GM18507 (cell line): ENCODE measurements around the gene NR6A1.
"Not testable (repeated sequence)": the region's sequence is repeated elsewhere in the genome, so short reads cannot be mapped to it uniquely, and the experiment has no call there.

Source experiments
- DNase-seq: peaks from one replicate; pipeline ENCODE4 v3.0.0; 2011; ENCODE audit warnings: low read depth; ENCODE audit not compliant: insufficient read length; ENCODE audit errors: extremely low spot score
- FAIRE-seq: peaks from 2 replicates; lab custom pipeline; 2011; peaks lifted over from hg19 to GRCh38; lab: Jason Lieb, UNC

NR6A1 gene

DNA sequence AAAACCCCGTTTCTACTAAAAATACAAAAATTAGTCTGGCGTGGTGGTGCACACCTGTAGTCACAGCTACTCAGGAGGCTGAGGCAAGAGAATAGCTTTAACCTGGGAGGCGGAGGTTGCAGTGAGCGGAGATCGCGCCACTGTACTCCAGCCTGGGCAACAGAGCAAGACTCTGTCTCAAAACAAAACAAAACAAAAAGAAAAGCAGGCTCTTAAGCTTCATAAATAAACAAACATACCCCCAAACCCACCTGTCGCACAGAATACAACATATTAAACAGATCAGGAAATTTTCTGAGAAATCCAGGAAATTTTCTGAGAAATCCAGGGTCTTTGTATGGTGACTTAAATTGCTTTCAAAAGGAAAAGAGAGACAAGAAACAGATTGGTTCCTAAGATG is 33.0 kb downstream of the NR6A1 start:
- DNase-seq, FAIRE-seq: not testable (repeated sequence)

- no peak for FAIRE-seq
Measured at GRCh38 chr9:124735121-124735520, 36.0 kb downstream of the NR6A1 start.

GRCh38 chr9:124734741-124735083 is 36.4 kb downstream of the NR6A1 start:
- not testable (repeated sequence) for FAIRE-seq

More at GRCh38 chr9:124735121-124735520, 36.0 kb downstream of the NR6A1 start:
- DNase-seq: no peak

GRCh38 chr9:124733964-124734740 is 37.0 kb downstream of the NR6A1 start:
- DNase-seq (no peak), FAIRE-seq (no peak)

More at GRCh38 chr9:124734741-124735083, 36.4 kb downstream of the NR6A1 start:
- not testable (repeated sequence) for DNase-seq

GRCh38 chr9:124730772-124731171 is 40.3 kb downstream of the NR6A1 start:
- DNase-seq (no peak), FAIRE-seq (no peak)

- DNase-seq: no peak
- no peak for FAIRE-seq
Measured at GRCh38 chr9:124726886-124727285, 44.2 kb downstream of the NR6A1 start.

GRCh38 chr9:124725068-124725452 is 46.1 kb downstream of the NR6A1 start:
- DNase-seq: no peak
- no peak for FAIRE-seq

- no peak for DNase-seq
- FAIRE-seq: no peak
Measured at GRCh38 chr9:124724415-124725067, 46.6 kb downstream of the NR6A1 start.

- FAIRE-seq (no peak), DNase-seq (no peak)
Measured at GRCh38 chr9:124723352-124723751, 47.8 kb downstream of the NR6A1 start.

DNA sequence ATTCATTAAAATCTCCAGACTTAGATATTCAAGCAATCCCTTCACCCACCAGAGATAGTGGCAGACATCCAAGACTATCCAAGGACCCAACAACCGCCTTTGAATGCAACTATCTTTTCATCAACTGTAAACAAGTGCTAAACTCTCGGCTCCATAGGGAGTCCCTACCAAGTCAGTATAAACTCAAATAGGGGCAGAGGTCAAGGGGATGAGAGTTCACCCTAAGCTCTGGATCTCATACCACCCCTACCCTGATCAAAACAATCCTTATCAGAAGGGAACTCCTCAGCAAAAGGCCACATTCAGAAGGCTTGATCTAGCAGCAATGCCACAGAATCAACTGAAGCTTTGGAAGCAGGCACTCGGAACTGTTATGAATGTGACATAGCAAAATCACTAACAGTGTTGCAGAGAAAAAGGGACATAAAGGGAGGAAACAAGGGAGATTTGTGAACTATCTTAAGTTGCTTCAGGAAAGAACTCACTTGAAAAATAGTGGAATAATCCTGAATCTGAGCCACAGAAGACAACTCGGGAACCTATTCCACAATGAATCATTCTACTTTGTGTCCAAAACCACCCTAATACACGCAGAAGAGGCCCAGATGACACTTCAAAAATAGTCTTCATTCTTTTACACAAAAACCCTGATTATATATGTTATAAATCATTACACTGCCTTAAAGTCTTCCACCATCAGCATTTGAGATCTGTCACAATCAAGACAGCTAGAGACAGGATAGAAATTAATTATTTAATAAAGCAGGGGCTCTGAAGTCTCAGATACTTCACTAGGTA is 49.8 kb downstream of the NR6A1 start:
- DNase-seq (no peak), FAIRE-seq (no peak)

DNA sequence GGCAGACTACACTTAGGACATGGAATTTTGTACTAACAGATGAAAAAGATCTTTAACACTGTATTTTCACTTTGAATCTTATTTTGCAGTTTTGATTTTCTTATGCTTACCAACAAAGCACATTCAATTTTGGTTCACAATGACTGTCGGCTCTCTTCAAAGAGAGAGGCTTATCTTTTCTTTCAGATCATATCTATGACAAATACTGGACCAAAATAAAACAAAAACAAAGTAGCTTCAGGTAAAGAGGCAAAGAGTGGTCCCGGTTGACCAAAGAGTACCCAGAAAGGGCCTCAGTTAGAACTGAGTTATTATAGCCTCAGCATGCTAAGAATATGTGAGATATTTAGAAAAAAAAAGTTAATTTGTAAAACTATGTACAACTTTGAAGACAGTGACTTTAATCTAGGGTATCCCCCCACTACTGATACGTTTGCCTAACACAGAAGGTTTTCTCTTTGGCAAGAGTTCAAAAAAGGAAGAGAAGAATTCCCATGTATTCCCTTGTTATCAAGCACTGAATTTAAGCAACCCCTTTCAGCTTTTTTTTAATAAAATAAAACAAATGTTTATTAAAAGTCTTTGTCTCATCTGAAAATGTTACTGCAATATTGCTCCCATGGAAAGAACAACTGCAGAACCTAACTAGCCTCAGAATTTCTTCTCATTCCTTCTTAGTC is 50.5 kb downstream of the NR6A1 start:
- no peak for FAIRE-seq
- no peak for DNase-seq

DNA sequence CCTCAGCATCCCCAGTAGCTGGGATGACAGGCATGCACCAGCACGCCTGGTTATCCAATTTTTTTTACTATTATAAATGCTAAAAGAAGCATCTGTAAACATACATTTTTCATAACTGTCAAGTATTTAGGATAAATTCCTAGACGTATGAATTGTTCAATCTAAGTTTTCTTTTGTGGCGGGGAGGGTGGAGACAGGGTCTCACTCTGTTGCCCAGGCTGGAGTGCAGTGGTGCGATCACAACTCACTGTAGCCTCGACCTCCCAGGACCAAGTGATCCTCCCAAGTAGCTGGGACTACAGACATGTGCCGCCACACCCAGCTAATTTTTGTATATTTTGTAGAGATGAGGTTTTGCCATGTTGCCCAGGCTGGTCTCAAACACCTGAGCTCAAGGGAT is 52.2 kb downstream of the NR6A1 start:
- FAIRE-seq (no peak), DNase-seq (no peak)

DNA sequence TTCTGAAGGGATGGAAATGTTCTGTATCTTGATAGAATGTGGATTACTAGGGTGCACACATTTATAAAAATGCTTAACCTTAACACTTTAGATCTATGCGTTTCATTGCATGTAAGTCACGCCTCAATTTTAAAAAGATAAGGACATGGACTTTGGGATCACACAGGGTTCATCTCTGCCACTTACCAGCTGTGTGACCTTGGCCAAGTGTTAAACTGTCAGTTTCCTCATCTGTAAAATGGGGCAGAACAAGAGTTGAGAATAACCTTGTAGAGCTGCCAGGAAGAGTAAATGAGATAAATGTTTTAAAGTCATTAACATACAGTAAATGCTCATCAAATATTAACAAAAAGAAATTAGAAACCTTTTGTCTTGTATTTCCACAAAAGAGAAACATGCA is 53.5 kb downstream of the NR6A1 start:
- DNase-seq (no peak), FAIRE-seq (no peak)

- FAIRE-seq (no peak), DNase-seq (no peak)
Measured at GRCh38 chr9:124716808-124717207, 54.3 kb downstream of the NR6A1 start.

DNA sequence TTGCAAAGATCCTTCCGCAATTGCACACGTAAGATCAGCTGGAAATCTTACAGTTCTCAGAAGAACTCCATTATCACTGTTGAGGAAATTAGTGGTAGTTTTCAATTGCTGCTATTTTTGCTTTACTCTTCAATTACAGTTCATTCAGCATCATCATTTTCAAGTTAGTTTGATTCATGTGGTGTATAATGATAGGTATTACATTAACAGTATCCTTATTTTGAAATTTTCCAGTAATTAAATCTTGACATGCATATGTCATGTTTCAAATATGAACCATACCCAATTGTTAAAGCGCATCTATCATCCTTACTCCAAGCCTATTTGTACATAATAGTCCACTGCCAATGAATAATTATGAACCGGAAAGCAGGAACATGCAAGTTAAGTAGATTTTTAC is 60.3 kb downstream of the NR6A1 start:
- FAIRE-seq (no peak), DNase-seq (no peak)

DNA sequence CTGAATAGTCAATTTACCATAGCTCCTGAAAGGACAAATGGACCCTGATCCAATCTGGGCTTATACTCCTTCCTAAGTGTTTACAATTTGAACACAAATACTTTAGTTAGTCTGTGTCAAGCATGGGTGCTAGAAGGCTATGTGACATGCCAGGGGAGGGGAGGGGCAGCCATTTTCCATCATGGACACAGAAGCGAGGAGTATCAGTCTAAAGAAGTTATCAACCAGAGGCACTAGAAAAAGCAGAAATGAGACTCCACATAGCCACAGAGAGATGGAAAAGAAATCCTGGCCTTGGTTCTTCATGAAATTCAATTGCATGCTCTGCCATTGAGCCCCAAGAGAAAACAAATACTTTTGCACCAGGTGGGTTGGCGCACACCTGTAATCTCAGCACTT is 61.8 kb downstream of the NR6A1 start:
- FAIRE-seq: no peak
- DNase-seq: no peak

DNA sequence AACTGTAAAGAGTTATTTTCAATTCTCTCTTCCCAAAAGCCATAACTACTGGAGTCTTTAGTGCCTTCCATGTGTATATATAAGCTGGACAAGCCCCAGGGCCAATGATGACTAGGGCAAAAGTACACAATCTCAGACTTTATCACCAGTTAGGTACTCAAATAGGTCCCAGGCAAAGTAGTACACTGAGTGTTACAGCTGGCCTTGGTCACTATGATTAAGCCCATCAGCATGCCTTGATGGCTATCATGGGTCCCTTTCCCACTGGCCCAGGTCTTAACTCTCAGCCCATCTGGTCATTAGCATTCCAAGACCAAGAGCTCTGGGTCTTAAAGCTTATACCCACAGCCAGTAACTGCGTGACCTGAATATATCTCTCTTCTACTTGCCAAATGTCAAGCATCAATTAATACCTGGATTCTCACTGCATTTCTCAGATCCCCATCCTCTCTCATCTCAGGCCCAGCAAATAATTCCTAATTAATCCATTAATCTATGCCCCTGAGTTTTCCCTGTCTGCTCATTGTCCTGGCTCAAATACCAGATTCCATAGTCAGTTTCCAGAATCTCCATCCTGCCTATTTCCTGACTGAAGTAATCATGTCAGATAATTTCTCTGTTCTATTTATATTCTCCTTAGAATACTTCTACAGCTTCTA is 62.3 kb downstream of the NR6A1 start:
- DNase-seq (no peak), FAIRE-seq (no peak)

GRCh38 chr9:124708074-124708473 is 63.0 kb downstream of the NR6A1 start:
- FAIRE-seq: no peak
- no peak for DNase-seq

DNA sequence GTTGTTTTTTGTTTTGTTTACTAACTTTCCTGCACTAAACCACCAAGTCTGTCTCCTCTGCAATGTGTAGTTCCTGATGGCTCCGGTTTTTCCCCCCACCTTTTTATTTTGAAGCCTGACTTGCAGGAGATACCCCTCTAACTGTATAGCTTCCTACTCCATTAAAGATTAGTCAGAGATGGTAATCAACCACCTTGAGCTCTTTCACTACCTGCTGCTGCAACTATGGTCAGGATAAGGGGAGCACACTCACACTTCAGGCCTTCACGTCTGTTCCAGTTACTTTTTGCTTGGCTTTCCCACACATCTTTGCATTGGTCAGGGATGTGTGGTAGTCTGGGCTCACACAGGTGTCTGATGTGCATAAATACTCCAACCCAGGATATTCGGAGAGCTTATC is 63.4 kb downstream of the NR6A1 start:
- no peak for FAIRE-seq
- no peak for DNase-seq
